ENCODE results near the gene USP8. TPM values are rescaled to one million over a fixed set of nuclear protein-coding genes. Genes with fewer than 3 reads are reported as not detected.

The USP8 gene
- total RNA-seq, 1 donor from 2014 or later: 54.5 TPM

GRCh38 chr15:50476143-50476542, 51.9 kb downstream of the USP8 start:
- H3K27me3 Mint-ChIP-seq (ENCODE audit: low read depth, unreplicated experiment): no peaks in the 10 kb centered on the region
- Histone ChIP-seq H3K4me3 (ENCODE audit: insufficient read depth, low read depth, low read length) (no peak overlapping the region), H3K27me3 (ENCODE audit: insufficient read depth, low read length) (no peaks in the 10 kb centered on the region), H3K79me2 (ENCODE audit: insufficient read depth, low read length) (no peaks in the 10 kb centered on the region), H3K36me3 (ENCODE audit: insufficient read depth, low read length) (peaks cover 8% of the 10 kb centered on the region), H4K20me1 (ENCODE audit: insufficient read depth, low read length) (no peaks in the 10 kb centered on the region), H3K4me1 (ENCODE audit: insufficient read depth, low read length) (no peaks in the 10 kb centered on the region), H3K27ac (ENCODE audit: low read depth, low read length) (no peak overlapping the region), H3K9me3 (ENCODE audit: insufficient read depth, low read depth, low read length) (no peaks in the 10 kb centered on the region), H2AFZ (ENCODE audit: low read depth, low read length) (no peak overlapping the region), H3K9ac (ENCODE audit: low read length) (no peak overlapping the region), H3K4me2 (ENCODE audit: low read length) (no peak overlapping the region)
- H3K27ac Mint-ChIP-seq (ENCODE audit: unreplicated experiment): no peak overlapping the region
- H3K4me1 Mint-ChIP-seq (ENCODE audit: low read depth, unreplicated experiment): no peaks in the 10 kb centered on the region
- DNase-seq (ENCODE audit: low read depth): no peak
- no peaks in the 10 kb centered on the region for H3K9me3 Mint-ChIP-seq (ENCODE audit: unreplicated experiment)
- no peak for FAIRE-seq
- no peaks in the 10 kb centered on the region for H3K36me3 Mint-ChIP-seq (ENCODE audit: low read depth, unreplicated experiment)
- no peak overlapping the region for H3K4me3 Mint-ChIP-seq (ENCODE audit: unreplicated experiment)
- no peak for TF ChIP-seq EZH2 (IDR thresholded peaks at IDR 0.05; ENCODE audit: insufficient read depth, low read length)
- TF ChIP-seq CTCF (IDR thresholded peaks at IDR 0.05; ENCODE audit: insufficient read depth, low read depth, low read length): no peak

GRCh38 chr15:50484781-50485180, 60.6 kb downstream of the USP8 start:
- no peaks in the 10 kb centered on the region for H3K79me2 ChIP-seq (ENCODE audit: insufficient read depth, low read length)
- Mint-ChIP-seq H3K4me1 (ENCODE audit: low read depth, unreplicated experiment) (no peaks in the 10 kb centered on the region), H3K27ac (ENCODE audit: unreplicated experiment) (no peak overlapping the region), H3K4me3 (ENCODE audit: unreplicated experiment) (no peak overlapping the region), H3K9me3 (ENCODE audit: unreplicated experiment) (no peaks in the 10 kb centered on the region), H3K36me3 (ENCODE audit: low read depth, unreplicated experiment) (peaks cover 17% of the 10 kb centered on the region), H3K27me3 (ENCODE audit: low read depth, unreplicated experiment) (no peaks in the 10 kb centered on the region)
- H3K36me3 ChIP-seq (ENCODE audit: insufficient read depth, low read length): peaks cover 39% of the 10 kb centered on the region
- TF ChIP-seq EZH2 (IDR thresholded peaks at IDR 0.05; ENCODE audit: insufficient read depth, low read length) (no peak), CTCF (IDR thresholded peaks at IDR 0.05; ENCODE audit: insufficient read depth, low read depth, low read length) (no peak)
- no peaks in the 10 kb centered on the region for H3K4me1 ChIP-seq (ENCODE audit: insufficient read depth, low read length)
- no peaks in the 10 kb centered on the region for H3K27me3 ChIP-seq (ENCODE audit: insufficient read depth, low read length)
- H3K9me3 ChIP-seq (ENCODE audit: insufficient read depth, low read depth, low read length): no peaks in the 10 kb centered on the region
- no peak for FAIRE-seq
- no peak overlapping the region for H3K27ac ChIP-seq (ENCODE audit: low read depth, low read length)
- no peak overlapping the region for H2AFZ ChIP-seq (ENCODE audit: low read depth, low read length)
- H3K9ac ChIP-seq (ENCODE audit: low read length): no peak overlapping the region
- no peak overlapping the region for H3K4me2 ChIP-seq (ENCODE audit: low read length)
- no peaks in the 10 kb centered on the region for H4K20me1 ChIP-seq (ENCODE audit: insufficient read depth, low read length)
- DNase-seq (ENCODE audit: low read depth): no peak
- no peak overlapping the region for H3K4me3 ChIP-seq (ENCODE audit: insufficient read depth, low read depth, low read length)

GRCh38 chr15:50485389-50485788, 61.2 kb downstream of the USP8 start:
- H4K20me1 ChIP-seq (ENCODE audit: insufficient read depth, low read length): no peaks in the 10 kb centered on the region
- no peak for DNase-seq (ENCODE audit: low read depth)
- H3K4me2 ChIP-seq (ENCODE audit: low read length): no peak overlapping the region
- H3K36me3 ChIP-seq (ENCODE audit: insufficient read depth, low read length): peaks cover 43% of the 10 kb centered on the region
- no peak overlapping the region for H3K4me3 Mint-ChIP-seq (ENCODE audit: unreplicated experiment)
- H3K27ac ChIP-seq (ENCODE audit: low read depth, low read length): no peak overlapping the region
- no peaks in the 10 kb centered on the region for H3K27me3 ChIP-seq (ENCODE audit: insufficient read depth, low read length)
- no peaks in the 10 kb centered on the region for H3K4me1 ChIP-seq (ENCODE audit: insufficient read depth, low read length)
- H3K9ac ChIP-seq (ENCODE audit: low read length): no peak overlapping the region
- no peak overlapping the region for H2AFZ ChIP-seq (ENCODE audit: low read depth, low read length)
- no peak overlapping the region for H3K27ac Mint-ChIP-seq (ENCODE audit: unreplicated experiment)
- H3K9me3 ChIP-seq (ENCODE audit: insufficient read depth, low read depth, low read length): no peaks in the 10 kb centered on the region
- FAIRE-seq: no peak
- H3K79me2 ChIP-seq (ENCODE audit: insufficient read depth, low read length): no peaks in the 10 kb centered on the region
- peaks cover 17% of the 10 kb centered on the region for H3K36me3 Mint-ChIP-seq (ENCODE audit: low read depth, unreplicated experiment)
- H3K27me3 Mint-ChIP-seq (ENCODE audit: low read depth, unreplicated experiment): no peaks in the 10 kb centered on the region
- H3K4me3 ChIP-seq (ENCODE audit: insufficient read depth, low read depth, low read length): no peak overlapping the region
- TF ChIP-seq EZH2 (IDR thresholded peaks at IDR 0.05; ENCODE audit: insufficient read depth, low read length): no peak
- TF ChIP-seq CTCF (IDR thresholded peaks at IDR 0.05; ENCODE audit: insufficient read depth, low read depth, low read length): no peak
- H3K4me1 Mint-ChIP-seq (ENCODE audit: low read depth, unreplicated experiment): no peaks in the 10 kb centered on the region
- no peaks in the 10 kb centered on the region for H3K9me3 Mint-ChIP-seq (ENCODE audit: unreplicated experiment)

All from astrocyte (in vitro differentiated cells and primary cell).